Motor neuron (in vitro differentiated cells): ENCODE data around the gene SCYL2. TPM values are rescaled to one million over a fixed set of nuclear protein-coding genes. Genes with fewer than 3 reads are reported as not detected.
"Not testable (repeated sequence)": the region's sequence is repeated elsewhere in the genome, so short reads cannot be mapped to it uniquely, and the experiment has no call there.

Experiments
- ATAC-seq, 8 experiments: fragments of 200-7000 bp; cut with Tn5 transposase; replicated peaks in 6 of 8; 2 replicates each; pipeline ENCODE4 v1.8.0; 2021; ENCODE audit warnings: mild to moderate bottlenecking in 8 of 8, moderate library complexity in 8 of 8
- H3K27ac ChIP-seq, 2 donors: fragments of 250-450 bp; sonication (Bioruptor Pico); 2 replicates each; pipeline ENCODE4 v1.9.0; 2021; ENCODE audit warnings: antibody characterized with exemption in 2 of 2, mild to moderate bottlenecking in 2 of 2, moderate library complexity in 1 of 2
- H3K4me1 ChIP-seq, 2 donors: fragments of 250-450 bp; sonication (Bioruptor Pico); replicated peaks in 1 of 2; 2 replicates each; pipeline ENCODE4 v1.6.1; 2021; ENCODE audit warnings: antibody characterized with exemption in 2 of 2, mild to moderate bottlenecking in 2 of 2, moderate library complexity in 1 of 2
- H3K4me3 ChIP-seq, 5 donors: fragments of 250-450 bp; sonication (Bioruptor Pico); 2 replicates each; pipeline ENCODE4 v1.9.0; 2021; ENCODE audit warnings: antibody characterized with exemption in 5 of 5, mild to moderate bottlenecking in 5 of 5, moderate library complexity in 4 of 5
- WGBS, 10 experiments: fragments of 450-650 bp; shearing (Covaris generic); methylation state at CpG; one replicate each; pipeline ENCODE4 v1.0.0; 2022; 5-methylcytosine and 5-hydroxymethylcytosine counted together
- in situ Hi-C, 9 experiments: fragments of 400-800 bp; cut with MboI; loops; one replicate each; pipeline ENCODE4 v1.15.0; 2021; ENCODE audit warnings: low sequenced_read_pairs in 9 of 9, low pct_unique_long_range_greater_than_20kb in 2 of 9; ENCODE audit not compliant: unreplicated experiment in 9 of 9
- total RNA-seq, 8 experiments: library from RNA; unstranded; fragments of 300-600 nt; gene quantifications; 2 replicates each; pipeline versions ENCODE4 v1.2.3 to v1.2.4, GENCODE V29; 2022

The SCYL2 gene
- total RNA-seq, 8 experiments from 2014 or later, result 29.2 to 69.2 (median 43.2) TPM

- Histone ChIP-seq H3K4me1 (peaks cover 0 to 1% of the 10 kb centered on the region in 2 donors), H3K4me3 (no peak overlapping the region), H3K27ac (no peak overlapping the region)
- 100% methylated on average over 1 of the region's 1 CpG; no CpG with 5 or more reads in 8 of the 10 experiments for WGBS, 10 experiments
- no peak for ATAC-seq
- in situ Hi-C loops, result loop anchor here in 1 of 9 experiments (10.0 to 25.0 kb wide), 2 partner anchors 98 to 325 kb away; no protein-coding TSS in a partner anchor
These were observed 27.4 kb upstream of the SCYL2 start for GRCh38 chr12:100239589-100239988.

DNA sequence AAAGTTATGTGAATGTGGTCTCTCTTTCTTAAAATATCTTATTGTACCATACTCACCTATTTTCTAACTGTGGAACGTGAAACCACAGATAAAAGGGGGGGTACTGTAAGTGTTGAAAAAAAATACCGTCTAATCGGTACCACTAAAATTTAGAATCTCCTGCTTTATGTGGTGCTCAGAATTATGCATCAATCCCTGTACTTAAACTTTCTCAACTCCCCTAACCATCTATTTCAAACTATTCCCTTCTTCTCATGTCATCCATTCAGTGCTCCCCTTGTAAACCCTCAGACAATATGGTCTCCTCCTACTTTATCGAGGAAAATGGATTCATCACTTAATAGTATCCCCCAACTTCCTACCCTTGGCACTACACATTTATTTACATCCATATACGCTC is 23.8 kb upstream of the SCYL2 start:
- no peak overlapping the region for H3K27ac ChIP-seq
- no peak for ATAC-seq
- 69 to 100% (median 88%) methylated on average over 3 to 5 of the region's 5 CpGs for WGBS, 10 experiments
- in situ Hi-C loops, result loop anchor here in 1 of 9 experiments (25.0 kb wide), 1 partner anchor 94 kb away; no protein-coding TSS in a partner anchor
- H3K4me1 ChIP-seq, result no peaks in the 10 kb centered on the region
- no peak overlapping the region for H3K4me3 ChIP-seq

DNA sequence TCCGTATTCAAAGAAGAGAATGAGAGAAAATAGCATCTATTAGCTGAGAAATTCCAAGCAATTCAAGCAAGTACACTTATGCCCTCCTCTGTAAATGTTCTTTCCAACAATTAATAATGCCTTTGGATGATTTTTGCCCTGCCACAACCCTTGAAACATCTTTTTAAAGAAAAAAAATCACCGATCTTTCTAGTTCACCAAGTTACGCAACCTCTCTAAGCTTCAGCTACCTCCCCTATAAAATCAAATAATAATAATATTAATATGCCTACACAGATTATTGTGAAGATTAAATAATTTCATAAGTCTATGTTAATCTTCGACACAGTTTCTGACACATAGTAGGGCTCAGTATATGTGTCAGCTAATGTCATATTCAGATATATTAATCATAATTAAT is 19.2 kb upstream of the SCYL2 start:
- Histone ChIP-seq H3K27ac (no peak overlapping the region), H3K4me3 (no peak overlapping the region), H3K4me1 (no peaks in the 10 kb centered on the region)
- in situ Hi-C loops, result loop anchor here in 1 of 9 experiments (25.0 kb wide), 1 partner anchor 90 kb away; no protein-coding TSS in a partner anchor
- ATAC-seq, result no peak
- 66 to 100% (median 100%) methylated on average over 2 to 4 of the region's 4 CpGs for WGBS, 10 experiments

- no peak overlapping the region for H3K27ac ChIP-seq
- in situ Hi-C loops, result loop anchor here in 1 of 9 experiments (25.0 kb wide), 1 partner anchor 88 kb away; no protein-coding TSS in a partner anchor
- H3K4me3 ChIP-seq, result no peak overlapping the region
- no peaks in the 10 kb centered on the region for H3K4me1 ChIP-seq
- no peak for ATAC-seq
These were observed 18.1 kb upstream of the SCYL2 start for GRCh38 chr12:100248886-100249285.

GRCh38 chr12:100249941-100250340 is 17.0 kb upstream of the SCYL2 start:
- Histone ChIP-seq H3K4me1 (no peaks in the 10 kb centered on the region), H3K4me3 (no peak overlapping the region), H3K27ac (no peak overlapping the region)
- in situ Hi-C loops, result loop anchor here in 1 of 9 experiments (25.0 kb wide), 1 partner anchor 87 kb away; no protein-coding TSS in a partner anchor
- WGBS, 10 experiments, result 75 to 100% (median 98%) methylated on average over 1 to 7 of the region's 7 CpGs; no CpG with 5 or more reads in 3 of the 10 experiments
- no peak for ATAC-seq

DNA sequence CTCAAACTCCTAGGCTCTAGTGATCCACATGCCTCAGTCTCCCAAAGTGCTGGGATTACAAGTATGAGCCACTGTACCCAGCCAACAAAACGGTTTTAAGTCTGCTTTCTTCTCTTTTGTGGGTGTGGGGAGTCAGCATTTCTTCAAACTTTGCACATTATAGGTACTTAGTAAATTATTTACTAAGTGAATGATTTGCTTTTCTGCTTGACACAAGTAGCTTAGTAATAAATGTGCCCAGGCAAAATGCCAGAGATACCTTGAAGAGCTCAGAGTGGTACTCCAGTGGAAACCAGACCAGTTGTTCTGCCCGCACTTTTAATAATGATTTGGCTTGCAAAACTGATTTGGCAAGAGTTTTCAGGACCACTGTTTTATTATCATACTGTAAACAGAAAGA is 15.1 kb upstream of the SCYL2 start:
- no peak for ATAC-seq
- H3K27ac ChIP-seq, result no peak overlapping the region
- H3K4me1 ChIP-seq, result no peaks in the 10 kb centered on the region
- H3K4me3 ChIP-seq, result no peak overlapping the region
- WGBS, 10 experiments, result 0 to 100% (median 71%) methylated on average over 1 to 2 of the region's 2 CpGs; no CpG with 5 or more reads in 3 of the 10 experiments
- in situ Hi-C loops, result no loop called here

DNA sequence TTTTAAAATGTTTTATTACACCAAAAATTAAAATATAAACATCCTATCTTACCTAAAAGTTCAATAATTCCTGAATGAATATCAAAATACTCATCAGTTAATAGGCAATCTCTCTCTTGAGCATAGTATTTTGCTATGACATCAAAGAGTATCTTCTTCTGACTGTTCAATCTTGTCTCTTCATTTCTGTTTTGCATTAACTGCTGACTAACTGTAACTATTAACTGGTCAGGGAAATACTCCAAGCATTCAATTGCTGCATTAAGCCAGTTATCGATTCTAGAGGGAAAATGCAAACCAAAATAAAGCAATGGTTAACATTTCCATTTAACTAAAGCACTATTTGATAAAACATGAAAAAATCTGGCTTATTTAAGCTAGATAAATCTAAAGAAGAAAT is 13.5 kb upstream of the SCYL2 start:
- ATAC-seq, result no peak
- Histone ChIP-seq H3K4me3 (no peak overlapping the region), H3K27ac (no peak overlapping the region), H3K4me1 (no peaks in the 10 kb centered on the region)
- in situ Hi-C loops, result no loop called here
- 17 to 100% (median 81%) methylated on average over 1 of the region's 1 CpG; no CpG with 5 or more reads in 1 of the 10 experiments for WGBS, 10 experiments

GRCh38 chr12:100254876-100255275 is 12.1 kb upstream of the SCYL2 start:
- peak in 3 of 8 experiments; percentile 28 to 30 (median 28) for ATAC-seq
- no peaks in the 10 kb centered on the region for H3K4me1 ChIP-seq
- 17 to 100% (median 78%) methylated on average over 1 of the region's 1 CpG; no CpG with 5 or more reads in 5 of the 10 experiments for WGBS, 10 experiments
- no peak overlapping the region for H3K4me3 ChIP-seq
- in situ Hi-C loops, result no loop called here
- H3K27ac ChIP-seq, result no peak overlapping the region

GRCh38 chr12:100258127-100258526 is 8.8 kb upstream of the SCYL2 start:
- in situ Hi-C loops, result no loop called here
- WGBS, 10 experiments, result 78 to 100% (median 98%) methylated on average over 1 of the region's 1 CpG; no CpG with 5 or more reads in 2 of the 10 experiments
- Histone ChIP-seq H3K27ac (no peak overlapping the region), H3K4me3 (no peak overlapping the region), H3K4me1 (no peaks in the 10 kb centered on the region)
- no peak for ATAC-seq

GRCh38 chr12:100263131-100263530 is 3.8 kb upstream of the SCYL2 start:
- in situ Hi-C loops, result no loop called here
- ATAC-seq, result no peak
- peaks cover 0 to 2% of the 10 kb centered on the region in 2 donors for H3K4me1 ChIP-seq
- no peak overlapping the region for H3K27ac ChIP-seq
- no peak overlapping the region for H3K4me3 ChIP-seq
- WGBS, 10 experiments, result 58 to 100% (median 85%) methylated on average over 1 to 5 of the region's 5 CpGs; no CpG with 5 or more reads in 1 of the 10 experiments

GRCh38 chr12:100265107-100265506 is 1.9 kb upstream of the SCYL2 start:
- H3K4me1 ChIP-seq, result peaks cover 0 to 14% of the 10 kb centered on the region in 2 donors
- ATAC-seq, H3K4me3 ChIP-seq, in situ Hi-C loops, H3K27ac ChIP-seq: not testable (repeated sequence)
- 94 to 100% (median 100%) methylated on average over 2 to 3 of the region's 5 CpGs; no CpG with 5 or more reads in 5 of the 10 experiments for WGBS, 10 experiments

GRCh38 chr12:100265732-100266584 is 1.0 kb upstream of the SCYL2 start:
- peak overlapping the region; percentile 53 to 88 (median 72) for H3K4me3 ChIP-seq
- in situ Hi-C loops, result no loop called here
- 29 to 80% (median 71%) methylated on average over 3 to 10 of the region's 11 CpGs for WGBS, 10 experiments
- H3K4me1 ChIP-seq, result peaks cover 0 to 14% of the 10 kb centered on the region in 2 donors
- ATAC-seq, result peak in 3 of 8 experiments; percentile 0 to 3 (median 1)
- H3K27ac ChIP-seq, result peak overlapping the region in 1 of 2 donors; percentile 76

- WGBS, 10 experiments, result 0 to 17% (median 0%) methylated on average over 1 to 4 of the region's 6 CpGs; no CpG with 5 or more reads in 4 of the 10 experiments
- in situ Hi-C loops, result no loop called here
- ATAC-seq, result peak; percentile 65 to 92 (median 89)
- H3K4me1 ChIP-seq, result peaks cover 0 to 17% of the 10 kb centered on the region in 2 donors
- peak overlapping the region; percentile 53 to 88 (median 72) for H3K4me3 ChIP-seq
- peak overlapping the region; percentile 76 to 88 for H3K27ac ChIP-seq
These were observed 467 bp upstream of the SCYL2 start for GRCh38 chr12:100266585-100266834.
